ENCODE results near the gene NPC1.
"Not testable (repeated sequence)": the region's sequence is repeated elsewhere in the genome, so short reads cannot be mapped to it uniquely, and the experiment has no call there.

Gene NPC1

DNA sequence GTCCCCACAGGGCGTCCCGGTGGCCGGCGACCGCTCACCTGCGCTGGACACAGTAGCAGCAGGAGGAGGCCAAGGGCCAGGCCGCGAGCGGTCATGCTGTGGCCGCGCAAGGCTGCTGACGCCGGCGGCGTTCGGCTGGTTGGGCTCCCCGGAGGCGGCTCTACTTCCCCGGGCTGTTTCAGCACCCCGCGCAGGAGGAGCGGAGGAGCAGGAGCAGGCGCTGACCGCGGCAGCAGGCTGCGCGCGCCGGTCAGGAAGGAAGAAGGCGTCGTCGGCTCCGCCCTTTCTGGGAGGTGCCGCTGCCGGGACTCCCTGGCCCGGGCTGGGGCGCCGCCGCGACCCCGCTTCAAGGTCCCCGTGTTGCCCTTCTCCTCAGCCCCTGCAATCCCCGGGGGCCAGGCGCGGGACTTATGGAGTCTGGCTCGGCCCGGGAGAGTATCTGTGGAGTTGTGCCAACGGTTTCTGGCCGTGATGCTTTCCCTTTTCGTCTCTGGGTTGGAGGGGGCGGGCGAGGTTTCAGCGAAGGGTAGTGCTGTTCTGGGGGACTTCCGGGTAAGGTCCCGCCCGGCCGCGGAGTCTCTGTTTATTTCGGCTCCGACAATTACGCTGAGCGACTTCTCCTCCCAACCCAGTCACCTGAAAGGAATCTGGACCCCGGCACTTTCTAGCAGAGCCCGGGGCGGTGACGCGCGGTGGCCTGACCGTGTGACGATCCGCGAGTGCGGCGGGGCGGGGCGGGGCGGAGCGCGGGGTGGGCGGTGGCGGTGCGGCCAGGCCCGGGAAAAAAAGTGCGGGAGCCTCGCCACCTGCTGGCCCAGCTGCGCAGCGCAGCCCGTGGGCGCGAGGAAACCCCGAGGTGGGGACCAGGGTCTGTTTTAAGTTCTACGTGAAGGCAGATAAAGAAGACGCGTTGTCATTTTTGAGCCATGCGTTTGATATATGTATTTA is at the start of gene NPC1:
Gene NPC1 (minus strand): TSS at position 258 of the 948 bp plus-strand sequence. CDS start 163 bp downstream, at position 95.
- FAIRE-seq = no peak

DNA sequence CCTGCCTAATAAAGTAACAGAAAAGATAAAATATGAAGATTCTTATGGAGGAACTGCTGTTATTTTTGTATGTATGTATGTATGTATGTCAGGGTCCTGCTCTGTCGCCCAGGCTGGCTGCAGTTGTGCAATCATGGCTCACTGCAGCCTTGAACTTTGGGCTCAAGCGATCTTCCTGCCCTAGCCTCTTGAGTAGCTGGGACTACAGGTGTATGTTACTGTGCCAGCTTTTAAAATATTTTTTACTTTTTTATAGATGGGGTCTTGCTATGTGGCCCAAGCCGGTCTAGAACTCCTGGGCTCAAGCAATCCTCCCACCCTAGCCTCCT is 49.7 kb upstream of the NPC1 start:
- FAIRE-seq = no peak

DNA sequence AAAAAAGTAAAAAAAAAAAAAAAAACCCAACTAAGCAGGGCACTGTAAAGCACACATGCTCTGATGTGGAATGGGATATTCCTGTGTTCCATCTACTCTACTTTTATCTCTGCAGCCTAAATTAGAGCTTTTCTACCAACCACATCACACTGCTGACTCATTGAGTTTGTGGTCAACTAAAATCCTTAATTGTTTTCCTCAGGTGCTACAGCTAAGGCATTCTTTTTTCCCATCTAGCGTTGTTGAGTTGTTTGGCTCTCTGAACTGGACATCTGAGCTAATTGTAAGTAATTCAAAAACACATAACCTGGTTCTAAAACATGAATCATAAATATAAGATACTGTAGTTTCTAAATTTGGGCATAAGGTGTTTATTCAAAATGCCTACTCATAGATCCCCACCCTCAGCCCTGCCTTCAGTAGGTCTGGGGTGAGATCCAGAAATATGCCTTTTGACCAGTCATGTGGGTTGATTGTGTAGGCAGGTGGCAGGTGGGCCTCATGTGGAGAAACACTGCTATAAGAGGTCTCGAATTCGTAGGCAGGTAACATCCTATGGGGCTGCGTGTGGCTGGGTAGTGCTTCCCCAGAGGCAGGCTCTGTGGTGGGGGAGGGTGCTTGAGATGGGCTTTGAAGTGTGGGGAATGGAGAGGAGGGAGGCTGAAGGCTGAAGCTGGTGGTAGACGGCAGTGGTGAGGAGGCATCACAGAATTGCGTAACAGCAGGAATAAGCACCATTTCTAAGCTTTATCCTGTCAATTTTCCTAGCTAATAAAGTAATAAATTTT is 49.2 kb upstream of the NPC1 start:
- no peak for FAIRE-seq

DNA sequence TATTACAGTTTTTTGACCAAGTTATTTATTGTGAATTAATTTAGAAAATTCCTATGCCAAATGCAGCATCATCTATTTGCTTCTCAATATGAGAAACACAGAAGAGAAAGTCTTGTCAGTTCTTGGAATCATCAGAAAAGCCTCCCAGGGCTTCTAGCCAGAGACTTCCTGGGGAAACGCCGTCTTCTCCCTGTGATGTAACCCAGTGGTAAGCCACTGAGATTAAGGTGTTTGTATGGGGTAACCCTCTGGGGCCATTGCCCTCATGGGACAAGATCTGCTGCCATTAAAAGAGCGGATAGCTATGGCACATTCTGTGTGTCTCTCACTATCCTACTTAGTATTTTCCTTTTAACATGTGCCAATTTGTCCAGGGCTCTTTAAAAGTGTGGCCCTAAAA is 48.4 kb upstream of the NPC1 start:
- no peak for FAIRE-seq

DNA sequence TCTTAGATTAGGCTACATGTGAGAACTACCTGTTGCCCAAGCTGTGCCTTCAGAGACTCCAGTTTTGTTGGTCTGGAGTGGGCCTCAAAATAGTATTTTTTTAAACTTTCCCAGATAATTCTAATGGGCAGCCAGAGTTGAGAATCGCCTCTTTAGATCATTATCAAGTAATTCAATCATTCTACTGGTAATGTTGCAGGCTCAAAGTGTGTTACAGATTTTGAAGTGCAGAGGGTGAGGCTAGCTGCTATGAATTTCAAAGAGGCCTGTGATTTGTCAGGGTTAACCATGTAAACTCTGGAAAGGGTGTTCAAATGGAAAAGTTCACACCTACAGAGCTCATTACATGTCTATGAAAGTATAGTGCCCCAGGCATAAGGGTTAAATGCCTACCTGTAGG is 46.3 kb upstream of the NPC1 start:
- no peak for FAIRE-seq

DNA sequence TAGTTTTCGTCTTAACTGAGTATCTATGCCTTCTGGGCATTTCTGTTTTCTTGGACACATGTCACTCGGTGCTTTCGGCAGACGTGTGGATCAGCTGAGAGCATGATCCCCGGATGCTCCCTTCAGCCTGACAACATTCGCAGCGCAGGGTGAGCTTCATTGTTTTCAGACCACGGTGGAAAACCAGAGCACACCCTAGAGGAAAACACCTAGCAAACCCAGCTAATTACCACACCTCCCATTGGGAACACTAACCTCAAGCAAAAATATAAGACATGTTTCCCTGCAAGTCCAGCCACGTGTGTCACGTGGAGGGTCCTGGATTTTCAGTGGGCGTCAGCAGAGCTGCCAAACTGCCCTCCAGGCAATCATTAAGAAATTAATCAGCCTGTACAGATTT is 45.4 kb upstream of the NPC1 start:
- no peak for FAIRE-seq

DNA sequence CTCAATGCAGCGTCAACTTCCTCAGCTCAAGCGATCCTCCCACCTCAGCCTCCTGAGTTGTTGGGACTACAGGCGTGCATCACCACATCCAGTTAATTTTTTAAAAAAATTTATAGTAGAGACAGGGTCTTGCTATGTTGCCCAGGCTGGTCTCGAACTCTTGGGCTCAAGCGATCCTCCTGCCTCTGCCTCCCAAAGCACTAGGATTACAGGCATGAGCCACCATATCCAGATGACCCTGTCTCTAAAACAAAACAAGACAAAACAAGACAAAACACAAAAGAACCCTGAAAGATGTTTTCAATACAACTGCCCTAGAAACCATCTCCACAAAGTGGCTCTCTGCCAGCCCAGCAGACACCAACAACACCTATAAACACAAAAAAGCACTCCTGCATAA is 45.0 kb upstream of the NPC1 start:
- no peak for FAIRE-seq

DNA sequence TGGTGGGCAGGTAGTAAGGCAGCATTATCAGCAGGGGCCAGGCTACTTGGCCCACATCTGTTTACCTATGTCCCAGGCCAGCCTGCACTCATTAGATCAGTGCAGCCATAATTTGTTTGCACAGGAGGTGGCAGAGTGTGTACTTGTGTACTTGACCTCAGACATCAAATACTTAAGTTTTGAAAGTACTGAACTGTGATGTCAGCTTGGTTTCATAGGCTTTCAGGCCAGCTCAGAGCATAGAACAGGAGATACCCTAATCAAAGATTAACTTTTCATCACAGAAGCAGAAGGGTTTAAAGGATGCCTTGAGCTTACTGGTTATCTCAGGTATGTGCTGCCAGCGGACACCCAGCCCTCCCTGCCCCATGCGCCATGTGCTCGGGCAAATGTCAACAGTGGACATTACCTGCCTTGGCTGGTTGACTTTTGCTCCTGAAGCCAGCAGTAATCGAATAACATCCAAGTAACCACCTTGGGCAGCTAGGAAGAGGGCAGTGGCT is 43.2 kb upstream of the NPC1 start:
- no peak for FAIRE-seq

DNA sequence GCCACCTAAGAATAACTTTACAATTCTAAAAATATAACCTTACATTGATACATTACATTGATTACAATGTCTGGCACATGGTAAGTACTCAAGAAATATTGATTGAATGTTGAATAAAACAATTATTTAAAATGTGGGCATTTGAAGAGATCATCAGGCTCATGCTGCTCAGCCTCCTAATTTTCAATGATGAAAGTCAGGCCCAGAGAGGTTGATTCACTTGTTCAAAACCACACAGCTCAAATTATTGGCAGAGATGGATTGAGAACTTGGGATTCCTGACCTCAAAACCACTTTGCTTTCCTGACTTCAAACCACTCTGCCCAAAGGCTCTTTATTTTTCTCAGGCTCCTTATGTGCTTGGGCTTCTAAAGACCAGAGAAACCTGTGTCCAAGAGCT is 41.7 kb upstream of the NPC1 start:
- no peak for FAIRE-seq

DNA sequence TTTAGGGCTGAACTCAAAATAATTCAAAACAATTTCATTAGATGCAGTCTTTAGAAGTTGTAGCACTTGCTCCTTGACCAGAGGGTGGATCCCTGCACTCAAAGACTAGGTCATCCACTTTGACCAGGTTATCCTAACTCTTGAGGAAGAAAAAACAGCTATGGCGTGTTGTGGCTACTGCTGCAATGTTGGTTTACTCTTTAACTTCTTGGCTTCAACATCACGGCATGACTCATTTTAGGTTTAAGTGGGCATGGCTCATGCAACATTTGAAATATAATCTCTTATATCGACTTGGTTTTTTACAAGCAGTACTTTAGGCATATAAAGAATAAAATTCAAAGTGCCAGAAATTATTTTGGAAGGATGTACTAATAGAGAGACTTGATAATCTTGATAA is 41.0 kb upstream of the NPC1 start:
- FAIRE-seq = no peak

DNA sequence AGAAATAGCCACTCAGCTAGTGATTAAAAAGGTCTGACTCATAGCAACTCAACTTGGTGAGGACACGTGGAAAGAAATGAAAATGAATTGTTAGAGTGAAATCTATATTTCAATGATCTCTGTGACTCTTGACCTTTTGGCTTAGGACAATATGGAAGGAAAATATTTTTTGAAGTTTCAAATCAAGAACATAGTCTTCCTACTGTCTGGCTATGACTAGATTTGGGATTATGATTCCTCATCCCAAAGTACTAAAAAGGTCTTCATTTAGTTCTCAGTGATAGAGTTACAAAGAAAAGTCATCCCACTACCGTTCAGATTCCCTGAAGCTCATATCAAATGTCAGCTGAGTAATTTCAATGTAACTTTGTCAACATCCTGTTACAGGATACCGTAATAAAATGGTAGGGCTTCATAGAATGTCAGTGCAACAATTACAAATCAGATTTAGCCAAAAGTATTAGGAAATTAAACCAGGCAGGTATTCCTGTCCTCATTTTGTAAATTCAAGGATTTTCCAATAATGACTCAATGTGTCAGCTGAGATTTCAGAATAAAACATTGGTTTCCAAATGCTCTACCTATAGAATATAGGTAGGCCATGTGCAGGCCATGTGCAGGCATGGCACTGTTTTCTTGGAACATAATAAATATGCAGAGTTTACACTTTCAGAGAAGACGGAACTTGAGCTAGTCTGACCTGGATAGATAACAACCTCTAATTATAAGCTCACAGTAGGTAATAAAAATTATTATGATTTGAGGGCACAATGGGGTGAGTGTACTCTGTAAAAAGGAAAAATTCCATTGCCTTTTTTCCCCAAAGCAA is 40.4 kb upstream of the NPC1 start:
- no peak for FAIRE-seq

DNA sequence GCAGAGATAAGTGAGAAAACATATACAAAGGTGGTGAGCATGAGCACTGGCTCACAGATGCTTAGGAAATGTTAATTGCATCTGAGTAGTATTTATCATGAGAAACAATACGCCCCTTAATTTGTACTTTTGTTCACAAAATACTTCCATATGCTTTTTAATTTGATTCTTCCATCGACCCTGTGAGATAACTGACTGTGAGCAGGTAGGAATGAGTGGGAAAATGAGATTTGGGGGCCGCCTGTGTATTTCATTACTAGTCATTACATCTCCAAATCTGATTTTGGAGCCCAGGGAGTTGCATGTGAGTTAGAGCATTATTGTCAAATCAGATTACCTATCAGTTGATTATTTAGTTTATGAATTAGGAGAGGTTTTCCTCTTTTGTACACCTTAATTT is 36.7 kb upstream of the NPC1 start:
- no peak for FAIRE-seq

DNA sequence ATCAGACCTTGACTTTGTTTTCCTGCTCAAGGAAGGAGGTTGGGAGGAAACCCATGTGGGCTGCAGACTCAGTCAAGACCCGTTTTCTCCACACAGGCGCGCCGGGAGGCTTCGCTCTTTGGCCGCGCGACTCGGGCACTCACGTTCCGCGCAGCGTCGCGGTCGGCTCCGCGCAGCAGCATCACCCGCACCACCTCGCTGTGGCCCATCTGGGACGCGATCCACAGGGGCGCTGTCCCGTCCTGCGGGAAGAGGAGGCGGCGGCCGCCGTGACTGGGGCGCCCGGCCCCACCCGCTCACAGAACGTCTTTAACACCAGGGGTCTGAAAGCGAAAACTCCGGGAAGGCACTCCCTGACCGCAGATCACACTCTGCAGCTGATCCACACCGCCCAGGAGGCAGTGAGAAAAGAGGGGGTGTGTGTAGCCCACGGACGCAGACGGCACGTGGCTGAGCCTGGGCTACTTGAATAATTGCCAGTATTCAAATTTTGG is 33.1 kb upstream of the NPC1 start:
- no peak for FAIRE-seq

DNA sequence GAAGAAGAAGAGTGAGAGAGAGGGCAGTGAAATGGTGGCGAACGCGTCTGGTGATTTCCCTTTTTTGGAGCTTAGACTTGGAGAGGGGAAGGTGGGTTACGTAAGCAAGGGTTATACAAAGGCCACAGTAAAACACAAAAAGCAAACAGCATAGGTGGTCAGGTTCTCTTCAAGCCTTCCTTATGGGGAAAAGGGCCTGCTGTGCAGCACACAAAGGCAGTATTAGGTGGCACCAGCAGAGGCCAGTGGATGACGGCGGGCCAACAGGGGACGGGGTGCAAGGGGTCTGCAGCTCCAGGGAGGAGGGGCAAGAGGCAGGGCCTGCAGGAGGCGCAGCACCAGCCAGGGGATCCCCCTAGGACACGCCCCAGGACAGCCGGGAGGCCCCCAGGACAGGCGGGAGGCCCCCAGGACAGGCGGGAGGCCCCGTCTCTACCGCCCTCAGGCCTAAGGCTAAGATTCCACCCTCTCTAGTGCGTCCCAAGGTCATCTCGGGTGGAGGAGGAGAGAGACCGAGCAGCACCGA is 32.6 kb upstream of the NPC1 start:
- FAIRE-seq = no peak

DNA sequence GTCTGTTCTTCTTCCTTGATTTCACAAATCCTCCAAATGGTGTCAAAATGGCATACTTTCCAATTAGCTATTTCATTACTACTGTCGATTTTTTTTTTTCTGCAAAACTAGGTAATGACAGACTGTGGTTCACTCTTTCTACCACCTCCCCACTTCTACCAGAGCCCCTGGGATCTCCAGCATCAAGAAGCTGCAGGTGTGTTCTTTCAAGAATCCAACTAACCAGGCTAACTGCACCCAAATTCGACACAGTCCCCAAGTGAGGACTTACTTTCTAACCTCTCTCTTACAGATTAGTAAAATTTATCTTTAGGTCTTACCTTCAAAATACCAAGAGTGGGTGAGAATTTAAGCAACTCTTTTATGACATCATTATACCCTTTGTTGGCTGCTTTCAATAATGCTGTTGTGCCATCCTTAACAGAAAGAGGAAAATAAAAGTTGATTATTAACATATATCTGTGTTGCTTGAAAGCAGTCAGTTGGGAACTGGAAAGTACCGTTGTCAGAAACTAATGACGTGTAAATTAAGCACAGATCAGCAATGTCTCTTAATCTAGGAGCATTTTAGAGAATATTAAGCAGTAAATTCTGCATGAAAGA is 31.2 kb upstream of the NPC1 start:
- no peak for FAIRE-seq

DNA sequence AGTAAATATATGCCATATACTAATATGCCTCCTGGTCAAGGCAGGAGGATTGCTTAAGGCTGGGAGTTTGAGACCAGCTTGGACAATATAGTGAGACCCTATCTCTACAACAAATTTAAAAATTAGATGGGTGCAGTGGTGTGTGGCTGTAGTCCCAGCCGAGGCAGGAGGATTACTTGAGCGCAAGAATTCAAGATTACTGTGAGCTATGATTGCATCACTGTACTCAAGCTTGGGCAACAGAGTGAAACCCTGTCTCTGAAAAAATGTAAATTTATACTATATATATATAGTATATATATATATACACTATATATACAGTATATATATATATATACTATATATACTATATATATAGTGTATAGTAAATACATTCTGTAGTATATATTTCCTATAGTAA is 30.0 kb upstream of the NPC1 start:
- no peak for FAIRE-seq

DNA sequence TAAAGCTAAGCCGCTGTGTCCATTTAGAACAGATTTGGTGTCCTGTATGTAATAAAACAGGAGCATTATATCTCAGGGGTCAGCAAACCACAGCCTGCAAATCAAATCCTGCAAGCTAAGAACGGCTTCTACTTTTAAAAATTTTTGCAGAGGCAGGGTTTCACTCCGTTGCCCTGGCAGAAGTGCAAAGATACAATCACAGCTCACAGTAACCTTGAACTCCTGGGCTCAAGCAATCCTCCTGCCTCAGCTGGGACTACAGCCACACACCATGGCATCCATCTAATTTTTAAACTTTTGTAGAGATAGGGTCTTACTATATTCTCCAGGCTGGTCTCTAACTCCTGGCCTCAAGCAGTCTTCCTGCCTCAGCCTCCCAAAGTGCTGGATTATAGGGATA is 28.6 kb upstream of the NPC1 start:
- FAIRE-seq = no peak

DNA sequence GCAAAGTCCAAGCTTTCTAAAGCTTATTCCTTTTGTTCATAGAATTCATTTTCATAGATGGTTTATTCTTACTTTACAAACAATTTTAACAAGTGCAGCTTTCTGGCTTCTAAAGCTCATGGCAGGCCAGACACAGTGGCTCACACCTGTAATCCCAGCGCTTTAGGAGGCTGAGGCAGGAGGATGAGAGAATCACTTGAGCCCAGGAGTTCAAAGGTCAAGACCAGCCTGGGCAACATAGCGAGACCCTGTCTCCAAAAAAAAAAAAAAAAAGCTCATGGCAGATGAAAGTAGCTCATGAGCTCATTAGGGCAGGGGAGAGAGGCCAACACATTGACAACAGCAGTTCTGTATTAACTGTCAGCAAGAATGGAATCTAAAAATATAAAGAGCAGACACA is 28.1 kb upstream of the NPC1 start:
- no peak for FAIRE-seq

DNA sequence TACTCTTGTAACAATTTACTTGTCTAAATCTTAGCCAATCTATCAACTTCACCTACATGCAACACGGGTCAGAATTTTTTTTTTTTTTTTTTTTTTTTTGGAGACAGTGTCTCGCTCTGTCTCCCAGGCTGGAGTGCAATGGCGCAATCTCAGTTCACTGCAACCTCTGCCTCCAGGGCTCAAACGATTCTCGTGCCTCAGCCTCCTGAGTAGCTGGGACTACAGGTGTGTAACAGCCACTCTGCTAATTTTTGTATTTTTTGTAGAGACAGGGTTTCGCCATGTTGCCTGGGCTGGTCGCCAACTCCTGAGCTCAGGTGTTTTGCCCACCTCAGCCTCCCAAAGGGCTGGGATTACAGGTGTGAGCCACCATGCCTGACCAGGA is 26.8 kb upstream of the NPC1 start:
- FAIRE-seq = not testable (repeated sequence)

DNA sequence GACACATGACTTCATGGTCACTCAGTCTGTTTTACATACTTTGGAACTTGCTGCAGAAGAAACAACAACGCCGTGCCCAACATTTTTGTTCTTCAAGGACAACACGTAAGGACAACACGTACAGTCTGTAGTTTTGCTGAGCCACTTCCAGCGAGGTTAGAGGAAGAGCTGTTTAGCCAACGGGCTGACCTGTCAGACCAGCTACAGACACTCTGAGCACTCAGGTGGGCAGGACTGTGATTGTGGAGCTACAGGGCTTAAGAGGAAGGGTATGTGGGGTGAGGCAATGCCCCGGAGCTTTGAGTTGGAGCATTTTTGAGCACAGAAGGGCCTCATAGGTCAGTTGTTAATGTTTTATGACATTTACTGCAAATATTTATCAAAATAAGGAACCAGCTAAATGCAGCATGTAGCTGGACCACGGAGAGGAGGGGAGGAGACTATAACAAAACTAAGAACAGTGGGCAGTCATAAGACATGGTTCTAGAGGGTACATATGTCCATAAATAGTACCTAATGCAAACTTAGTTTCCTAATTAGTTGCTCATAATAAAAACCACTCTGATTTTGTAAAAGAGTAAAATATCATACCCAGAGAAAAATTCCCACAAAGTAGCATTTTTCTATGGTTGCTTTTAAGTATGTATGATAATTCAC is 26.3 kb upstream of the NPC1 start:
- FAIRE-seq = no peak

DNA sequence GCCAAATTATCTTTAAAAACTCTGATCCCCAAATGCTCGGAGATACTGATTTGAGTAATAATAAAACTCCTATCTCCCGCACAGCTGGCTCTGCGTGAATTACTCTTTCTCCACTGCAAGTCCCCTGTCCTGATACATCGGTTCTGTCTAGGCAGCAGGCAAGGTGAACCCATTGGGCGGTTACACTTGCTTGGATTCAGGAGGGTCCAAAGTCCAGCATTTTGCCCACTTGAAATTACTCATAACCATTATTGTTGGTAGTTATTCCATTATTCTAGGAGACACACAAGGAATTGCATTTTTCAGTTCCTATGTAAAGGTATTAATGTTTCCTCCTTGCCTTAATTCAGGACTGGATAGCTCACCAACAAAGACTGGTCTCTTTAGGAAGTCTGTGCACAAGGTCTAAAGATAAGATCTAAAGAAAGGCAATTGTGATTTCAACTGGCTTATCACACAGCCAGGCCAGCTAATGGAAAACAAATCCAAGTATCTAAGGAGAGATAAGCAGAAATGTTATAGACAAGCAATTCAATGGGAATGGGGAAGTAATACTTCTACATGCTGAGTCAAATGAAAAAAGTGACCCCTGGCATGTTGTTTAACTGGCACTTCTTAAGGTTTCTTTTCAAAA is 23.2 kb upstream of the NPC1 start:
- FAIRE-seq = no peak
